Stimulated activated CD8-positive, alpha-beta memory T cell treated with anti-CD3 and anti-CD28 coated beads, Interleukin-12 subunit alpha, Interleukin-12 subunit beta, amount 100 ng/mL, for 4 hours (primary cell): ENCODE data around the gene ANKRD28.
"Not testable (repeated sequence)": the region's sequence is repeated elsewhere in the genome, so short reads cannot be mapped to it uniquely, and the experiment has no call there.

ENCODE experiments used
- DNase-seq: peaks from one replicate; pipeline ENCODE4 v3.0.0-alpha.2; 2020; ENCODE audit warnings: low read depth

Gene ANKRD28

DNA sequence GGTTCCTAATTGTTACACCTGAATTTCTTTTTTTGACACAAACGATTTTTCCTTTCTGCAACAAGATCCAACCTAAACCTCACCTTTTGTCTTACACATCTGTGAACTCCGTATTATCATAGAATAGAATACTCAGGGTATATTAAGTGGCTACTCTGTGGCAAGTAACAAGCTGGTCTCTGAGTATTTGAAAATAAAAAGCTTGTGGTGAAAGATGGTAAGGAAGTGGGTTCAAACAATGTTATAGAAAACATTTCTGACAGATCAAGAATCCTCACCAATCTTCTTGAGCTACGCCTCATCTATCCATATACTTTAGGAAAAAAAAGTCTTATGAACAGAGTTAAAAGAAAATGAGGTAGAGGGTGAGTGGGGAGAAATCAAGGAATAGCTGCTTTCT is 3.5 kb upstream of the ANKRD28 start:
- no peak for DNase-seq

DNA sequence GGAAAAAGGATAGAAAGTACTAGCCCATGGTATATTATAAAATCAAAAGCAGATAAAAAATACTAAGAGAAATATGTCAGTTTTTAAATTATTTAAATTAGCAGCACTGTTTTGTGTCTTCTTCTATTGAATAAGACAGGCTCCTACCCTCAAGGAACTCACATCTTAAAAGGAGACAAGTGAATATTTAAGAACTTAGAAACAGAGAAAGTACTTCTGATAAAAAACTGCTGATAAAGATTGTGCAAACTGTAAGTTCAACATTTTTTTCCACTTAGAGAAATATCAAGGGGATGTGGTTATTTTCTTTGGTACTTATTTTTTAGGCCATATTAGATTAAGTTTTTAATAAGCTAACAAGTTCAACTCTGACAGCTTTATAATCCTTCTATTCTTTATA is 3.0 kb upstream of the ANKRD28 start:
- DNase-seq = no peak

DNA sequence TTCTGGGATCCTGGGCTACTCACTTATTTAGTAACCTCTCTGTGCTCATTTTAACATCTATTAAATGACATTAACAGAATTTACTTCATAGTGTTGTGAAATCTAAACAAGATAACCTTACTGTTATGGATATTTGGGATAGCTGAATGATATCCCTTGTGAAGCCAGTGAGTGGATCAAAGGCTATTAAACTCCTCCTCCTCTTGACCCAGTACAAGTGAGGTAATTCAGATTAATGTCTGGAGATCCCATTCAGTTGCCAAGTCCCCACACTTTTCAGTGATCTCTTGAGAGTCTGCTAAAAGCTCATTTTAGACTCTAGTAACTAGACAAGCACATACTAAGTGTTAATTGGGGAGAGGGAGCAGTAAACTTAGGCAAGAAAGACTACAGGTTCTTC is 2.5 kb upstream of the ANKRD28 start:
- DNase-seq = no peak

DNA sequence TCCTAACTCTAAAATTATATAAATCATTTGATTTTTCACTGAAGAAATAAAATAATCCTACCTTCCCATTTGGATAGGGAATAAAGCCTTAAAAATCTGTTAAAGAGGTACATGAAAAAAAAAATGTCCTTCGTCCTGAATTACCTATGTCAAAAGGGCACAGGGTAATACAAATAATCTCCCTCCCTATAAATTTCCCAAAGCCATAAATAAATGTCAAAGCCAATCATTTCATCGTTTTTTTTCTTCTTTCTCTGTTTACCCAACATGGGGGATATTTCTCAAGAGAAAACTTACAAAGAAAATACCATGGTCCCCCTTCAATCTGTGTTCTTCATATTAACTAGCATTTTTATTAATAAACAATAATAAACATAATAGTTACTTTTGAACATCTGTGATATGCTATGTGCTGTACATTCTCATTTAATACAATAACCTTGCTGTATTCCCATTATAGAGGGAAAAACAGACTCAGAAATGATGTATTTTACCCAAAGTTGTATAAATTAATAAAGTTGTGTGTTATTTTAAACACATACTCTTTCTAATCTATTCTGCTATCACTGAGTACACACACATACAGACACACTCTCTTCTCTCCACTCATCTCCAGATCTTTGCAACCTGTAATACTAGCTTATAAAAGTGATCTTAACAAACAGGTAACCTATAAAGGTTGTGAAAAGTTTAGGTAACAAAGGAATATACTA is 910 bp upstream of the ANKRD28 start:
- DNase-seq = no peak

DNA sequence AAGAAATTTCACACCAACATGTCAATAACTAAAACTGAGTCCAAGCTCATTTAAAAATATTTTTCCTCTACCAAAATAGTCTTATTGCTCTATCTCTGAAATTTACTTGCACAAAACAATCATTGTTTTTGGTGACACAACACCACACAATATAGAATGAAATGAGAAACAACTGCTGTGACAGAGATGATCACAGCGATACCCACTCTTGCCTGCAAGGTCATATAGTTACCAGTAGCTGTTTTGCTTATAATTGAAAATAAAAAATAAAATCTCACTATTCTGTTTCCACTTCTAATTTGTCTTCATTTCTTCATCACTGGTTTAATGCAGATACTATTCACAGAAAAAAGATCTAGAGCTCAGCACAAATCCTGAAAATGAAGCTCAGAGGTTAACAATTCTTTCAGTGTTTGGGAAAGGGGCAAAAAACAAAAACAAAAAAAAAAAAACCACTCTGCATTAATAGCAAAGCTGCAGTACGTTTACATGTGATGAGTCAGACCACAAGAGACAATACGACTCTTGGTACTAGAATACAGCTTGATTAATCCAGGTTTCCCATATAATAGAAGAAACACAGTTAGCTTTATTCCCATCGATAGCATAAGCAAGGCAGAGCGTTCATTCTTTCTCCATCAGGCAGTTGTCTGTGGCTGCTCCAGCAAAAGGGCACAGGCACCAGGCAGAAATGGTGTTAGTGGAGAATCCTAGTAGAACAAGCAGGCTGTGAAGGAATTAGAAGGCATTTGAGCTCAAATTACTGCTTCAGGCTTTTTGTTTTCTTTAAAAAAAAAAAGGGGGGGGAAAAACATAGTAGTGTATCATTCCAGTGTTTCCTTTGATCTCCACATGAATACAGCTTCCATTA is 773 bp downstream of the ANKRD28 start:
- DNase-seq = no peak

DNA sequence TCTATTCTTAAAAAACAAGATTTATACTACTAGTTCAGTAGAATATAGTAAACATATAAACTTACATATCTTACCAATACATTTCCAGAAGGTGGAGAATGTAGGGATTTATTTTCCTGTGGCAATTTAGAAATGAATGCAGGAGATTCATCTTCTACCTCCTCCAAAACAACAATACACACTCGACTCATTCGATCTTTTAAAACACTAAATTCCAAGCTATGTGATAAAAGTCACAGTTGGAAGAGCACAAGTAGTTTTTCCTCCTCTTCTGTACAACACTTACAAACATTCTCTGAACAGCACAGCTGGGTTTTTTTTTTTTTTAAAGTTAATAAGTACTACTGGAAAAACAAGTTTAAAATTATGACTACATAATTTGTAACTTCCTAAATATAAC is 1.4 kb downstream of the ANKRD28 start:
- DNase-seq = no peak

DNA sequence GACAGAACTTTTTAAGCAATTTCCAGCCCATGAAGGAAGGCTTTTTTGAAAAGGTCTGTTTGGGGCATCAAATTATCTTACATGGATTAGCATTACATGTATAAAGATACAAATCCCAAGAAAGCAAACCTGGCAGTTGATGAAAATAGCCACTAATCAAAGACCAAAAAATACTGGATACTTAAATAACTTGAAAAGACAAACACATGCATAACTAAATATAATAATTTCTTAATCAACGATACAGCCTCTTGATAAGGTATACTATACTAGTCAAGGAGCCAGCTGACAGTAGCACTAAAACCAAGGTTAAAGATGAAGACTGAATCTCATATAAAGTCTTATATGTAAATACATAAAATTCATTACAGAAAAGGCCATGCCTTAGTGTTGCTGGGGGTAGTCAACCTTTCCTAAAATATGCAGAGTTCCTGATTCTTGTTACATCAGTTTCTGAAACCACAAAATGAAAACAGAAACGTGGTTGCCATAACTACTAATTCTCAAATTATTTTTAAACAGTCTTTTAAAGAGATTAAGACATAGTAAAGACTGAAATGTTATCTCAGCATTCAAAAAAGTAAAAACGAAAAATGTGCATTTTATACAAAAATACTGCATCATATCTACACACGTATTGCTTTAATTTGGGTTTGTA is 2.0 kb downstream of the ANKRD28 start:
- DNase-seq = no peak

DNA sequence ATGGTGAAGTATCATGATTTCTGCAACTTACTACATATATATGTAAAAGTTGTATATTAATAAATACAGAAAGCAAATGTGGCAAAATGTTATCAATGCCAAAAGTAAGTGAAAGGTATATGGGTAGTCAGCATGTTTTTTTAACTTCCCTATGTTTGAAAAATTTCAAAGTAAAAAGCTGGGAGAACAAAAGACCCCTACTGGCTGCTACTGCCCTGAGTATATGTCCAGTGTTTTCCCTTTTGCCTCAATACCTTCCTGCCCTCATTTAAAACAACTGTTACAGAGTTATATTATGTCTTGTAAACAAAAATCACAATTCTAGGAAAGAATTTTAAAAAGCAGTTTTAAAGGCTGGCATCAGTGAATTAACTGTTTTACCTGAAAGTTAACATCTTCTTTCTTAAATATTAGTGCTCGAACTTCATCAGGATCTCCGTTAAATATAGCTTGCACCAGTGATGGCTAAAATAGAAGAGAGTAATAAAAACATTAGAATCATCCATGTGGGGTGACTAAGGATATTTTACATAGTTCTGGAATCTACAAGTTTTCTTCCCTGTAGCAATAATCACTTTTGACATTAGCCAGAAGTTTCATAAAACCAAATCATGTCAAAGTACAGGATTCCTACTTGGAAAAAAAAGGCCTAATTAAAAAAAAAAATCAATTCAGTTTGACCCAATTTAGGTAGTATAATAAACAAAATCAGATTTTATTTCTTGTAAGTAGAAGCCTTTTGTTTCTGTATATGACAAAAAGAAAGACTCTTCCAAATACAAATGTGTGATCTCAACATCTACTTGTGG is 2.7 kb downstream of the ANKRD28 start:
- no peak for DNase-seq

DNA sequence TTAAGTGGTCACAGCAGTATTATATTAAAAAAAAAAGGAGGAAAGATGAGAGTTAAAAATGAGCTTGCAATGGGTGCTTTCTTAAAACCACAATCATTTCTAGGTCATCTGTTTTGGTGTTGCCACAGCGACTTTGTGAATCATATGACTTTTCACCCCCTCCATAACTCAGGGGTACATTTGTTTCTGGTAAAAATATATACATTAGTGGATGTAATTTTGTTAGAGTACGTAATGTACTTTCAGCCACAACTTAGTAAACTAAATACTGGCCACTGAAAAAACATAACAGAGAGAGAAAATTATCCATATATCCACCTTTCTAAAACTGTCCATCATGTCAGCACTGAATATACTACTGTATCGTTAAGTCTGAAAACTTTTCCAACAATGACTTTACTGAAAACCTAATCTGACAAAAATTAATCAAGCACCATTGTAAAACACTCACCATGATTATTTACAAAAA is 3.4 kb downstream of the ANKRD28 start:
- no peak for DNase-seq

DNA sequence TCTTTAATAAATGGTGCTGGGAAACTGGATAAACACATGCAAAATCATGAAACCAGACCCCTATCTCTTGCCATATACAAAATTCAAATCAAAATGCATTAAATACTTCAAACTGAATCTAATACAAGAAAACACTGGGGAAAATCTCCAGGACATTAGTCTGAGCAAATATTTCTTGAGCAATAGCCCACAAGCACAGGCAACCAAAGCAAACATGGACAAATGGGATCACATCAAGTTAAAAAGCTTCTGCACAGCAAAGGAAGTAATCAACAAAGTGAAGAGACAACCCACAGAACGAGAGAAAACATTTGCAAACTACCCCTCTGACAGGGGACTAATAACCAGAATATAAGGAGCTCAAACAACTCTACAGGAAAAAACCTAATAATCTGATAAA is 6.3 kb downstream of the ANKRD28 start:
- DNase-seq = no peak

DNA sequence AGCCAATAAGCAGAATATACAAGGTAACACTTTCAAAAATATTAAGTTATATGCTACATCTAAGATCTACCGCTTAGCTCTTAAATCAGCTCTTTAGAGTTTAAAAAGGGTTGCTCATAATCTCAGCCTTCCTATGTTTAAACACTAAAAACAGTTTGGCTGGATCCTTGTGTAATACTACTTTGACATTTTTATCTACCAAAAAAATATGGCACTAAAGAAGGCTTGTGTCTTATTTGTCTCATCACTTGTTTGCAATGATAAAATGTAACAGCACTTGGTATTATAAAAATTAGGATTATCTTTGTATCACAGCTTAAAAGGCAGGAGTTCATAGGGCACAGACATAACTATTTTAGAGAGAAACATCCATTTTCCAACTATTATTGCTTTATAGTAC is 9.8 kb downstream of the ANKRD28 start:
- no peak for DNase-seq

DNA sequence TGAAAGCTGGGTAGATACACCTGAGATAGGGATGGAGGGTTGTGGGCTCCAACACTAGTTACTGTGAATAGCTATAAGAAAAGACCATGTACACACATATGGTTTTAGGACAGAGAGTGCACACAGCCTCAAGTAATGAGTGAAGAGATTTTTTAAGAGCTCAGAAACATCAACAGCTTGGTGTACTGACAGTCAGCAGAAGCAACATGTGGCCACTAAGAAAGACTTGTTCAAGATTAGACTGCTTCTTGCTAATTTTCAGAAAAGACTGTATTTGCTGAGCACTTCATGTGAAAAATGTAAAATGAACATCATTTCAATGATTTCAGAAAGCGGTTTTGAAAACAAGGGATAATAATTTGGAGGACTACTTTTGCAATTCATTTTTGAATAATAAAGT is 10.3 kb downstream of the ANKRD28 start:
- DNase-seq = no peak

DNA sequence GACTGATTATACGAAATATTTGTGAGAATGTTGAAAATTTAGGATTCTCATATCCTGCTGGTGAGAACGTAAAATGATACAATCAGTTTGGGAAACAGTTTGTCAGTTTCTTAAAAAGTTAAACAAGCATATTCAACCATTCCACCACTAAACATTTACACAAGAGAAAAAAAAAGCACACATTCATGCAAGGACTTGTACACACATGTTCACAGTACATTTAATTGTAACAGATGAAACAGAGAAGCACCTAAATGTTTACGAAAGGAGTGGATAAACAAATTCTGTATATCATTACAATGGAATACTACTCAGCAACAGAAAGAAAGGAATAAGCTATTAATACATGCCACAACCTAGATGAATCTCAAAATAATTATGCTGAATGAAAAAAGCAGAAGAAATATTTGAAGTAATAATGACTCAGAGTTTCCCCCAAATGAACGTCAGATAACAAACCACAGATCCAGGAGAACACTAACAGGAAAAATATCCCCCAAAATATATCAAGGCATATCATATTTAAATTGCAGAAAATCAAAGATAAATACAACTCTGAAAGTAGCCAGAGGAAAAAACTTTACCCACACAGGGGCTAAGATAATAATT is 14.3 kb downstream of the ANKRD28 start:
- no peak for DNase-seq

DNA sequence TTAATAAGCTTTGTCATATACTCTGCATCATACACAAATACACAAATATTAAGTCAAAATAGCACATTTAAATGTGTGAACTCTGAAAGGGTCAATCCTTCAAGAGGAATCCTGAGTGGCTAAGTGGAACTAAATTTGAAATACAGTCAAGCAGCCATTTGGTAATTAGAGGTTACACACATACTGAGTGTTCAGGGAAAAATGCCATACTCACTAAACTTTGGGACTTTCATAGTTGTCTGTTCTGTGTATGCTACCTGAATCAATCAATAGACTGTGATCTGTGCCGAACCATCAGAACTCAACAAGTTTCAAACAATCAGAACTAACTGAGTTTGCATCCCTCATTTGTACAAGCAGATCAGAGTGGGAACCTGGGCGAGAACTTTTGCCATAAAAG is 15.3 kb downstream of the ANKRD28 start:
- DNase-seq = no peak

DNA sequence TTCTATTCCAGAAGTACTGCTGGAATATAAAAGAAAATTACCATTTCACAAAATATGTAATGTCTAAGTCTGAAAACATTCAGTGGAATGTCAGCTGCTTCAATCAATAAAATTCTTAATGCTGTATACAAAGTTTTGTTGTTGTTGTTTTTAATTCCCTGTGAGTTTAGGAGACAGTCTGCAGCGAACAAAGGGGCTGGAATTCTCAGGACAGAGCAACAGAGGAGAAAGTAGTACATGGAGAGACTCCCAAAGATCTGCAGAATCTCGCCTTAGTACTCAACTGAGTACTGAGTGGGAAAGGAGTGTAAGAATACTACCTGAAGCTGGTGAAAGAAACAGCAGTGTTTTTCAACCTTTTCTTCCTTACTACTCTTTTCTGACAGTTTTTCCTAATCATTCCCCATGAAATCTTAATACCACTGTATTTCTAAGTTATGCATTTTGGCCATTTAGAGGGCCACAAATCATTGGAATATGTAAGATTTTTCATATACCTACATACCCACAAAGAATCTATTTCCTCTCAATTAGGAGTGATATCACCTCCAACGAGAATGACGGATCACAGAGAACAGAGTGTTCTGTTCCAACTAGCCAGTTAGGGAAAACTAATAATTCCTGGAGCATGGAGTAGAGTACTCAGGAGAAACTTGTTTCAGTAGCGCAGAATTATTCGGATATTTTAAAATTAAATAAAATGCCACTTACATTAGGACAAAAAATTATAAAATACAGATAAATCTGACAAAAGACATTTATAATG is 16.0 kb downstream of the ANKRD28 start:
- no peak for DNase-seq

DNA sequence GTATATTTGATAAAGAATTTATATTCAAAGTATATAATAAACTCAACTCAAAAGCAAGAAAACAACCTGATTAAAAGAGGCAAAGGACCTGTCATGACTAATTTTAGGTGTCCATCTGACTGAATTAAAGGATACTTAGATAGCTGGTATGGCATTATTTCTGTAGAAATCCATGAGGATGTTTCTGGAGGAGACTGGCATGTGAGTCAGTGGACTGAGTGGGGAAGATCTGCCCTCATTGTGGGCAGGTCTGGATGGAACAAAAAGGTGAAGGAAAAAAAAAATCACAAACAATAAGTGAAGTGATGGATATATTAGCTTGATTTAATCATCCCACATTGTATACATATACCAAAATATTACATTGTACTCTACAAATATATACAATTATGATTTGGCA is 16.6 kb downstream of the ANKRD28 start:
- no peak for DNase-seq

DNA sequence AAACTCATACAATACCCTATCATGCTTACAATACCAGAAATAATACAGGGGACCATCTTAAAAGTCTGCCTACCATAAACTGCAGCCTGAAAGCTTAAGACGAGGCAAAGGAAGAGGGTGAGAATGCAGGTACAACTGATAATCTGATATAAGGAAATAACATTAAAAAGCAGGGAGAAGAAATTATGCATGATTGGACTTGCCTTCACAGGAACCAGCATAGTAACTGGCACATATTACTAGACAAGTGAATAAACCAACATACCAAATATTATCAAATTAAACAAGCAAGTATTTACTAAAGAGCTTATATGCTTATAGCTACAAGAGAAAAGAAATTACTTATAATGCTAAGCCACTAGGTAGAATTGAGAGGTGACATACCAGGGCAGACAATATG is 18.7 kb downstream of the ANKRD28 start:
- no peak for DNase-seq

DNA sequence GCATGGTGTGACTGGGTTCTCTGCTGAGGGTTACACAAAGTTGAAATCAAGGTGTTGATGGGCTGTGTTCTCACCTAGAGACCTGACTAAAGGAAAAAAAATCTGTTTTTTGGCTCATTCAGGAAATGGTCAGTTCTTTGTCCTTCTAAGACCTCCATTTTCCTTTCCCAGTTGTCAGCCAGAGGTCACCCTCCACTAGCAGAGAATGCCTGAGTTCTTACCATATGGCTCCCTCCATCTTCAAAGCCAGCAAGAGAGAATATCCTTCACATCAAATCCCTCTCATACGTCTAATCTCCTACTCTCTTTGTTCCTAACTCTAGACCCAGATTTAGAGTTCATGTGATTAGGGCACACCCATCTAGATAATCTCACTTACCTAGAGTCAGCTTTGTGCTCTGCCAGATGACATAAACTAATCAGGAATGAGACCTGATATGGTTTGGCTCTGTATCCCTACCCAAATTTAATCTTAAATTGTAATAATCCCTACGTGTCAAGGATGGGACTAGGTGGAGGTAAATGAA is 19.4 kb downstream of the ANKRD28 start:
- DNase-seq = no peak

DNA sequence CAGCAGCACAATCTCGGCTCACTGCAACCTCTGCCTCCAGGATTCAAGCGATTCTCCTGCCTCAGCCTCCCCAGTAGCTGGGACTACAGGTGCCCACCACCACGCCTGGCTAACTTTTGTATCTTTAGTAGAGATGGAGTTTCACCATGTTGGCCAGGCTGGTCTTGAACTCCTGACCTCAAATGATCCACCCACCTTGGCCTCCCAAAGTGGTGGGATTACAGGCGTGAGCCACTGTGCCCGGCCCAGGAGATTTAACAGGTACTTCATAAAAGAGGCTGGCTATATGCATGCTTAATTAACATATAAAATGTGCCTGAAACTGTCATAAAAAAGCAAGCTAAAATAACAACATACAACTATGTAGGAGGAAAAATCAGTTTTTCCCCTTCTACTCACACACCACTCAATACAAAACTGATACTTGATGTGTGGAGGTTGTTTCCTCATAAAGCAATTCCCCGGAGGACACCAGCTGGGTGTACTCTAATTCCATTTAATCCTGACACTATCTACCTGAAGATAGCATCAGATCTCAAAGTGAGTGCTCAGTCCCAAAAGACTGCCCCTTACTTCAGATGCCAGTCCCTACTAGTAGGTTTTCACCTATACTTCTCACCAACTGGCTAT is 22.7 kb downstream of the ANKRD28 start:
- not testable (repeated sequence) for DNase-seq

DNA sequence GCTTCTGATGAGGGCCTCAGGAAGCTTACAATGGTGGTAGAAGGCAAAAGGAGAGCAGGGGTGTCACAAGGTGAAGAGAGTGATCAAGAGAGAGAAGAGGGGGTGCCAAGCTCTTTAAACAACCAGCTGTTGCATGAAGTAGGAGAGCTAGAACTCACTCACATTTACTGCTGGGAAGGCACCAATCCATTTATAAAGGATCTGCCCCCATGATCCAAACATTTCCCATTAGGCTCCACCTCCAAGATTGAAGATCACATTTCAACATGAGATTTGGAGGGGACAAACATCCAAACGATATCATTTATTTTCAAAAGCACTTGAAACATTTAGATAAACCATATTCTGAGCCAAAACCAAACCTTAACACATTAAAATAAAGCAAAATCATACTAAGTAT is 26.3 kb downstream of the ANKRD28 start:
- no peak for DNase-seq
